HepG2 (cell line): Measurements from ENCODE around the gene SYMPK. TPM values are rescaled to one million over a fixed set of nuclear protein-coding genes. Genes with fewer than 3 reads are reported as not detected.

Source experiments
- AHR ChIP-seq: IDR thresholded peaks from 2 replicates; pipeline ENCODE4 v1.6.1; 2018; ENCODE audit warnings: missing genetic modification reagents, missing compliant biosample characterization
- GTF2F1 ChIP-seq: fragments of 150-350 bp; IDR thresholded peaks from 2 replicates; pipeline ENCODE4 v1.6.1; 2014; ENCODE audit warnings: low read length
- PCBP1 ChIP-seq: fragments of 200-400 bp; formaldehyde crosslinking; IDR thresholded peaks from 2 replicates; pipeline ENCODE4 v1.6.1; 2017; ENCODE audit warnings: mild to moderate bottlenecking, low read depth, low read length, borderline replicate concordance
- RXRB ChIP-seq: IDR thresholded peaks from 2 replicates; pipeline ENCODE4 v1.6.1; 2016; ENCODE audit warnings: borderline replicate concordance, missing genetic modification reagents, missing compliant biosample characterization
- SSRP1 ChIP-seq: IDR thresholded peaks from 2 replicates; pipeline ENCODE4 v1.6.1; 2016; ENCODE audit warnings: control low read depth
- TP53 ChIP-seq: sonication (generic); formaldehyde crosslinking; conservative IDR thresholded peaks from 2 replicates; pipeline ENCODE4 v1.4.0; 2020; ENCODE audit warnings: missing genetic modification reagents
- U2AF1 ChIP-seq: fragments of 200-400 bp; formaldehyde crosslinking; optimal IDR thresholded peaks from 2 replicates; pipeline ENCODE3; 2017; ENCODE audit warnings: mild to moderate bottlenecking, low read depth, low read length
- ZBTB38 ChIP-seq: sonication (generic); formaldehyde crosslinking; IDR thresholded peaks from 2 replicates; pipeline ENCODE4 v1.5.1; 2020; ENCODE audit warnings: mild to moderate bottlenecking, missing genetic modification reagents
- ZNF264 ChIP-seq: sonication (generic); formaldehyde crosslinking; IDR thresholded peaks from 2 replicates; pipeline ENCODE4 v1.4.0; 2020; ENCODE audit warnings: missing genetic modification reagents
- ZNF441 ChIP-seq: sonication (generic); formaldehyde crosslinking; IDR thresholded peaks from 2 replicates; pipeline ENCODE4 v1.7.0; 2021; ENCODE audit warnings: missing genetic modification reagents, borderline replicate concordance
- ZNF501 ChIP-seq: sonication (generic); formaldehyde crosslinking; IDR thresholded peaks from 2 replicates; pipeline ENCODE4 v1.5.1; 2020; ENCODE audit warnings: mild to moderate bottlenecking, moderate library complexity, missing genetic modification reagents
- ZNF670 ChIP-seq: sonication (generic); formaldehyde crosslinking; IDR thresholded peaks from 2 replicates; pipeline ENCODE4 v1.8.0; 2022; ENCODE audit warnings: mild to moderate bottlenecking, missing genetic modification reagents, borderline replicate concordance
- ZNF775 ChIP-seq: sonication (generic); formaldehyde crosslinking; IDR thresholded peaks from 2 replicates; pipeline ENCODE4 v1.4.0; 2020; ENCODE audit warnings: missing genetic modification reagents, mild to moderate bottlenecking, moderate library complexity, borderline replicate concordance
- polyA plus RNA-seq, 8 experiments: library from polyadenylated mRNA; depleted of rRNA in 3 of 8; stranded (reverse) in 7 of 8; unstranded in 1 of 8; fragments of >200 nt; fragmentation: Illumina TruSeq in 4 of 8; extraction: Trizol in 4 of 8; gene quantifications; 2 replicates each; pipeline versions ENCODE4 v1.2.1 to v1.2.3, GENCODE V29; 2011 to 2016; ENCODE audit warnings: low read depth in 4 of 8, missing spikeins in 1 of 8, mixed read lengths in 1 of 8; ENCODE audit not compliant: insufficient read depth in 1 of 8
- total RNA-seq, 5 experiments: library from RNA; depleted of rRNA; stranded (reverse); fragments of >200 nt; fragmentation: Illumina TruSeq; extraction: Trizol; gene quantifications; 2 replicates each; pipeline ENCODE4 v1.2.3, GENCODE V29; 2016; ENCODE audit warnings: low read depth in 1 of 5
- TF ChIP-seq, protein P1 (sequence below): sonication (generic); formaldehyde crosslinking; IDR thresholded peaks from 2 replicates; pipeline ENCODE4 v1.4.0; 2020; ENCODE audit warnings: missing genetic modification reagents
- TF ChIP-seq, protein P2 (sequence below): sonication (generic); formaldehyde crosslinking; IDR thresholded peaks from 2 replicates; pipeline ENCODE4 v1.4.0; 2020; ENCODE audit warnings: missing genetic modification reagents
- TF ChIP-seq, protein P3 (sequence below): sonication (generic); formaldehyde crosslinking; IDR thresholded peaks from 2 replicates; pipeline ENCODE4 v1.5.0; 2020; ENCODE audit warnings: mild to moderate bottlenecking, low read depth, missing genetic modification reagents, borderline replicate concordance
- TF ChIP-seq, protein P4 (sequence below): fragments of 450-650 bp; IDR thresholded peaks from 2 replicates; pipeline ENCODE4 v1.6.1; 2016
- TF ChIP-seq, protein P5 (sequence below): sonication (generic); formaldehyde crosslinking; IDR thresholded peaks from 2 replicates; pipeline ENCODE4 v1.5.0; 2020; ENCODE audit warnings: mild to moderate bottlenecking, missing genetic modification reagents, borderline replicate concordance

Gene SYMPK
- total and polyA plus RNA-seq, 2 of the 13 experiments (the other 11 are each of a cell fraction or from before 2014, with no cell fraction given), result 21.9 to 55.7 TPM

DNA sequence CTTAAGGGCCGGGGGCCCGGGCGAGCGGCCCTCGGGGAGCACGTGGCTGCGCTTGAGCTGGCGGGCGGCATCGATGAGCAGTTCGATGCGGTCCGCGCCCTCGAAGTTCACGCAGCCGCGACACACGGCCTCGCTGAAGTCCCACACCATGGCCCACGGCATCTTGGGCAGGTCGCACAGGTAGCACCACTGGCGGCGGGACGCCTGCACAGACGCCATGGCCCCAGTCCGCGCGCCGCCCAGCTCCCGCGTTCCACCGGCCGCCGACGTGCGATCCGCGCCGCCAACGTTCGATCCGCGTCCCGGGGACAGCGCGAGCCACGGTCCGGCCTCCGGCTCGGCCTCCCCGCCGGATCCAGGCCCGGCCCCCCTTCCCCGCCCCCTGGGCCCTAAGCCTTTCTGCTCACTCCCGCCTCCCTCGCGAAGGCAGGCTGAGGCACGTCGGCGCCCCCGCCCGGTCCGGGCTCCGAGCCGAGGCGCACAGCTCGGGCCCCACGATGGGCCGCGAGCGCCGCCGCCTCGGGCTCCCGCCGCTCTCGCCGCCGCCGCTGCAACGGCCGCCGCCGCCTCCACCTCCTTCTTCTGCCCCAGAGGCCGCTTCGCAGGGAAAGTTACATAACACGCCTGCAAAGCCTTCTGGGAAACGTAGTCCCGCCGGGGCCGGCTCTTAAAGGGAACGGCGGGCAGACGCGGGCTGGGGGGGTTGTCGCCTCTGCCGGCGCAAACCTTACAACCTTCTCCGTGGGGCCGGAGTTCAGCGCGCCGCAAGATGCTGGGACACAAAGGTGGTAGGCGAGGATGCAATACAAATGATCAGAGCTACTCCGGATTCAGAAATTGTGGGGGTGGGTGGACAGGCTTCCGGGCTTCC lies 22.8 kb upstream of the SYMPK start, which contains the start of gene IRF2BP1 (continued):
- no peak for TF ChIP-seq AHR
- TF ChIP-seq SSRP1, result no peak
- no peak for TF ChIP-seq RXRB
- TF ChIP-seq PCBP1, result 0 out of 2 replicates have a peak, but pooled peaks have one; percentile 20
- no peak for TF ChIP-seq ZNF775
- TF ChIP-seq, protein P1, sequence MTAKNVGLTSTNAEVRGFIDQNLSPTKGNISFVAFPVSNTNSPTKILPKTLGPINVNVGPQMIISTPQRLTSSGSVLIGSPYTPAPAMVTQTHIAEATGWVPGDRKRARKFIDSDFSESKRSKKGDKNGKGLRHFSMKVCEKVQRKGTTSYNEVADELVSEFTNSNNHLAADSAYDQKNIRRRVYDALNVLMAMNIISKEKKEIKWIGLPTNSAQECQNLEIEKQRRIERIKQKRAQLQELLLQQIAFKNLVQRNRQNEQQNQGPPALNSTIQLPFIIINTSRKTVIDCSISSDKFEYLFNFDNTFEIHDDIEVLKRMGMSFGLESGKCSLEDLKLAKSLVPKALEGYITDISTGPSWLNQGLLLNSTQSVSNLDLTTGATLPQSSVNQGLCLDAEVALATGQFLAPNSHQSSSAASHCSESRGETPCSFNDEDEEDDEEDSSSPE, result no peak; the same call in 1 of the 2 replicates
- TF ChIP-seq, protein P2, sequence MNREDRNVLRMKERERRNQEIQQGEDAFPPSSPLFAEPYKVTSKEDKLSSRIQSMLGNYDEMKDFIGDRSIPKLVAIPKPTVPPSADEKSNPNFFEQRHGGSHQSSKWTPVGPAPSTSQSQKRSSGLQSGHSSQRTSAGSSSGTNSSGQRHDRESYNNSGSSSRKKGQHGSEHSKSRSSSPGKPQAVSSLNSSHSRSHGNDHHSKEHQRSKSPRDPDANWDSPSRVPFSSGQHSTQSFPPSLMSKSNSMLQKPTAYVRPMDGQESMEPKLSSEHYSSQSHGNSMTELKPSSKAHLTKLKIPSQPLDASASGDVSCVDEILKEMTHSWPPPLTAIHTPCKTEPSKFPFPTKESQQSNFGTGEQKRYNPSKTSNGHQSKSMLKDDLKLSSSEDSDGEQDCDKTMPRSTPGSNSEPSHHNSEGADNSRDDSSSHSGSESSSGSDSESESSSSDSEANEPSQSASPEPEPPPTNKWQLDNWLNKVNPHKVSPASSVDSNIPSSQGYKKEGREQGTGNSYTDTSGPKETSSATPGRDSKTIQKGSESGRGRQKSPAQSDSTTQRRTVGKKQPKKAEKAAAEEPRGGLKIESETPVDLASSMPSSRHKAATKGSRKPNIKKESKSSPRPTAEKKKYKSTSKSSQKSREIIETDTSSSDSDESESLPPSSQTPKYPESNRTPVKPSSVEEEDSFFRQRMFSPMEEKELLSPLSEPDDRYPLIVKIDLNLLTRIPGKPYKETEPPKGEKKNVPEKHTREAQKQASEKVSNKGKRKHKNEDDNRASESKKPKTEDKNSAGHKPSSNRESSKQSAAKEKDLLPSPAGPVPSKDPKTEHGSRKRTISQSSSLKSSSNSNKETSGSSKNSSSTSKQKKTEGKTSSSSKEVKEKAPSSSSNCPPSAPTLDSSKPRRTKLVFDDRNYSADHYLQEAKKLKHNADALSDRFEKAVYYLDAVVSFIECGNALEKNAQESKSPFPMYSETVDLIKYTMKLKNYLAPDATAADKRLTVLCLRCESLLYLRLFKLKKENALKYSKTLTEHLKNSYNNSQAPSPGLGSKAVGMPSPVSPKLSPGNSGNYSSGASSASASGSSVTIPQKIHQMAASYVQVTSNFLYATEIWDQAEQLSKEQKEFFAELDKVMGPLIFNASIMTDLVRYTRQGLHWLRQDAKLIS (CRISPR knock-in tag), result no peak
- TF ChIP-seq TP53 (CRISPR knock-in tag), result no peak
- no peak for TF ChIP-seq U2AF1
- TF ChIP-seq, protein P3, sequence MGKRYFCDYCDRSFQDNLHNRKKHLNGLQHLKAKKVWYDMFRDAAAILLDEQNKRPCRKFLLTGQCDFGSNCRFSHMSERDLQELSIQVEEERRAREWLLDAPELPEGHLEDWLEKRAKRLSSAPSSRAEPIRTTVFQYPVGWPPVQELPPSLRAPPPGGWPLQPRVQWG (CRISPR knock-in tag), result no peak
- no peak for TF ChIP-seq ZNF670 (CRISPR knock-in tag)
- TF ChIP-seq, protein P4, sequence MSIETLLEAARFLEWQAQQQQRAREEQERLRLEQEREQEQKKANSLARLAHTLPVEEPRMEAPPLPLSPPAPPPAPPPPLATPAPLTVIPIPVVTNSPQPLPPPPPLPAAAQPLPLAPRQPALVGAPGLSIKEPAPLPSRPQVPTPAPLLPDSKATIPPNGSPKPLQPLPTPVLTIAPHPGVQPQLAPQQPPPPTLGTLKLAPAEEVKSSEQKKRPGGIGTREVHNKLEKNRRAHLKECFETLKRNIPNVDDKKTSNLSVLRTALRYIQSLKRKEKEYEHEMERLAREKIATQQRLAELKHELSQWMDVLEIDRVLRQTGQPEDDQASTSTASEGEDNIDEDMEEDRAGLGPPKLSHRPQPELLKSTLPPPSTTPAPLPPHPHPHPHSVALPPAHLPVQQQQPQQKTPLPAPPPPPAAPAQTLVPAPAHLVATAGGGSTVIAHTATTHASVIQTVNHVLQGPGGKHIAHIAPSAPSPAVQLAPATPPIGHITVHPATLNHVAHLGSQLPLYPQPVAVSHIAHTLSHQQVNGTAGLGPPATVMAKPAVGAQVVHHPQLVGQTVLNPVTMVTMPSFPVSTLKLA, result no peak
- TF ChIP-seq ZNF501 (CRISPR knock-in tag), result no peak; the same call in 1 of the 2 replicates
- no peak for TF ChIP-seq GTF2F1
- TF ChIP-seq, protein P5, sequence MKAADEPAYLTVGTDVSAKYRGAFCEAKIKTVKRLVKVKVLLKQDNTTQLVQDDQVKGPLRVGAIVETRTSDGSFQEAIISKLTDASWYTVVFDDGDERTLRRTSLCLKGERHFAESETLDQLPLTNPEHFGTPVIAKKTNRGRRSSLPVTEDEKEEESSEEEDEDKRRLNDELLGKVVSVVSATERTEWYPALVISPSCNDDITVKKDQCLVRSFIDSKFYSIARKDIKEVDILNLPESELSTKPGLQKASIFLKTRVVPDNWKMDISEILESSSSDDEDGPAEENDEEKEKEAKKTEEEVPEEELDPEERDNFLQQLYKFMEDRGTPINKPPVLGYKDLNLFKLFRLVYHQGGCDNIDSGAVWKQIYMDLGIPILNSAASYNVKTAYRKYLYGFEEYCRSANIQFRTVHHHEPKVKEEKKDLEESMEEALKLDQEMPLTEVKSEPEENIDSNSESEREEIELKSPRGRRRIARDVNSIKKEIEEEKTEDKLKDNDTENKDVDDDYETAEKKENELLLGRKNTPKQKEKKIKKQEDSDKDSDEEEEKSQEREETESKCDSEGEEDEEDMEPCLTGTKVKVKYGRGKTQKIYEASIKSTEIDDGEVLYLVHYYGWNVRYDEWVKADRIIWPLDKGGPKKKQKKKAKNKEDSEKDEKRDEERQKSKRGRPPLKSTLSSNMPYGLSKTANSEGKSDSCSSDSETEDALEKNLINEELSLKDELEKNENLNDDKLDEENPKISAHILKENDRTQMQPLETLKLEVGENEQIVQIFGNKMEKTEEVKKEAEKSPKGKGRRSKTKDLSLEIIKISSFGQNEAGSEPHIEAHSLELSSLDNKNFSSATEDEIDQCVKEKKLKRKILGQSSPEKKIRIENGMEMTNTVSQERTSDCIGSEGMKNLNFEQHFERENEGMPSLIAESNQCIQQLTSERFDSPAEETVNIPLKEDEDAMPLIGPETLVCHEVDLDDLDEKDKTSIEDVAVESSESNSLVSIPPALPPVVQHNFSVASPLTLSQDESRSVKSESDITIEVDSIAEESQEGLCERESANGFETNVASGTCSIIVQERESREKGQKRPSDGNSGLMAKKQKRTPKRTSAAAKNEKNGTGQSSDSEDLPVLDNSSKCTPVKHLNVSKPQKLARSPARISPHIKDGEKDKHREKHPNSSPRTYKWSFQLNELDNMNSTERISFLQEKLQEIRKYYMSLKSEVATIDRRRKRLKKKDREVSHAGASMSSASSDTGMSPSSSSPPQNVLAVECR (CRISPR knock-in tag), result no peak; the same call in 1 of the 2 replicates
- TF ChIP-seq ZNF264 (CRISPR knock-in tag), result no peak
- TF ChIP-seq ZBTB38 (CRISPR knock-in tag), result no peak
- TF ChIP-seq ZNF441, result peak; percentile 21; the same call in 1 of the 2 replicates
